Gastrocnemius medialis (tissue), 4 donors: ENCODE data around the gene SLC6A17. TPM values are rescaled to one million over a fixed set of nuclear protein-coding genes. Genes with fewer than 3 reads are reported as not detected.

Experiments
- ATAC-seq, 2 donors: fragments of 150-250 bp; one replicate each; pipeline ENCODE4 v1.9.1; 2016
- DNase-seq, 2 donors: peaks; one replicate each; pipeline ENCODE4 v3.0.0-alpha.2; 2019
- H3K27ac ChIP-seq, 4 donors: fragments of 200-600 bp; sonication (generic); 1 replicate in 1 of 4; 2 replicates in 3 of 4; pipeline ENCODE4 v1.5.1; 2016 to 2018; ENCODE audit warnings: mild to moderate bottlenecking in 2 of 4, moderate library complexity in 1 of 4
- H3K27me3 ChIP-seq, 3 donors: fragments of 200-600 bp; sonication (generic) in 2 of 3; 1 replicate in 1 of 3; 2 replicates in 2 of 3; pipeline versions ENCODE4 v1.5.1 to v1.6.0; 2016 to 2019; ENCODE audit warnings: mild to moderate bottlenecking in 1 of 3, moderate library complexity in 1 of 3
- H3K36me3 ChIP-seq, 2 donors: fragments of 200-600 bp; sonication (generic) in 1 of 2; one replicate each; pipeline ENCODE4 v1.5.1; 2017 to 2018
- H3K4me1 ChIP-seq, 2 donors: fragments of 200-600 bp; sonication (generic) in 1 of 2; one replicate each; pipeline ENCODE4 v1.5.1; 2016 to 2017; ENCODE audit warnings: mild to moderate bottlenecking in 2 of 2
- H3K4me3 ChIP-seq, 4 donors: fragments of 200-600 bp; sonication (generic) in 3 of 4; 1 replicate in 1 of 4; 2 replicates in 3 of 4; pipeline ENCODE4 v1.5.1; 2016 to 2019; ENCODE audit warnings: mild to moderate bottlenecking in 2 of 4
- H3K9me3 ChIP-seq, 3 donors: fragments of 200-600 bp; sonication (generic) in 2 of 3; 1 replicate in 1 of 3; 2 replicates in 2 of 3; pipeline ENCODE4 v1.5.1; 2016 to 2019
- CTCF ChIP-seq, 5 experiments: fragments of 450-650 bp in 3 of 5; fragments of 200-600 bp in 2 of 5; sonication (generic) in 2 of 5; IDR thresholded peaks in 4 of 5; conservative IDR thresholded peaks in 1 of 5; 1 replicate in 4 of 5; 2 replicates in 1 of 5; pipeline ENCODE4 v1.5.1; 2016 to 2019; ENCODE audit warnings: antibody characterized with exemption in 5 of 5, mild to moderate bottlenecking in 3 of 5, moderate library complexity in 3 of 5
- POLR2A ChIP-seq, 2 donors: fragments of 450-650 bp; IDR thresholded peaks; one replicate each; pipeline ENCODE4 v1.6.1; 2017; ENCODE audit warnings: antibody characterized with exemption in 2 of 2, mild to moderate bottlenecking in 2 of 2, moderate library complexity in 2 of 2
- in situ Hi-C, 4 donors: fragments of 200-750 bp; cut with MboI; loops; one replicate each; pipeline versions ENCODE4 v1.15.0 to v1.8.0; 2017; ENCODE audit warnings: low sequenced_read_pairs in 4 of 4
- intact Hi-C: fragments of 100-400 bp; cut with DNase I; formaldehyde crosslinking; loops from one replicate; pipeline ENCODE4 v1.15.1; 2023; ENCODE audit warnings: low total_unique reads
- total RNA-seq, 4 donors: library from RNA; depleted of rRNA; stranded (reverse); fragments of >200 nt; gene quantifications; one replicate each; pipeline versions ENCODE4 v1.1.0 to v1.2.3, GENCODE V29; 2016

Gene SLC6A17
- total RNA-seq, 4 donors from 2014 or later: 0.02 to 0.03 TPM; not detected in 2

- in situ Hi-C loops: no loop called here
- Histone ChIP-seq H3K4me1 (peaks cover 0 to 3% of the 10 kb centered on the region in 2 donors), H3K36me3 (no peaks in the 10 kb centered on the region), H3K4me3 (no peak overlapping the region), H3K9me3 (no peaks in the 10 kb centered on the region), H3K27ac (no peak overlapping the region), H3K27me3 (peaks cover 42 to 48% (median 43%) of the 10 kb centered on the region in 3 donors)
- ATAC-seq (no peak), DNase-seq (no peak)
- intact Hi-C loops: no loop called here
- TF ChIP-seq POLR2A (IDR thresholded peaks at IDR 0.05): no peak
- no peak for TF ChIP-seq CTCF (IDR thresholded peaks at IDR 0.05 in 4 of 5, conservative IDR thresholded peaks at IDR 0.05 in 1 of 5)
Observed at GRCh38 chr1:110152133-110152785, 2.0 kb downstream of the SLC6A17 start.

- Histone ChIP-seq H3K4me3 (no peak overlapping the region), H3K27me3 (peaks cover 36 to 41% (median 38%) of the 10 kb centered on the region in 3 donors)
Observed at GRCh38 chr1:110153407-110153950, 3.2 kb downstream of the SLC6A17 start.

GRCh38 chr1:110155878-110156522 lies 5.7 kb downstream of the SLC6A17 start:
- ATAC-seq (no peak), DNase-seq (no peak)
- intact Hi-C loops (no loop called here), in situ Hi-C loops (no loop called here)
- H3K27ac ChIP-seq: no peak overlapping the region
- no peaks in the 10 kb centered on the region for H3K9me3 ChIP-seq
- H3K4me1 ChIP-seq: no peaks in the 10 kb centered on the region
- H3K4me3 ChIP-seq: no peak overlapping the region
- TF ChIP-seq POLR2A (IDR thresholded peaks at IDR 0.05): no peak
- no peak for TF ChIP-seq CTCF (IDR thresholded peaks at IDR 0.05 in 4 of 5, conservative IDR thresholded peaks at IDR 0.05 in 1 of 5)
- H3K27me3 ChIP-seq: peaks cover 13 to 22% (median 19%) of the 10 kb centered on the region in 3 donors
- no peaks in the 10 kb centered on the region for H3K36me3 ChIP-seq

More at GRCh38 chr1:110153407-110153950, 3.2 kb downstream of the SLC6A17 start:
- TF ChIP-seq CTCF (IDR thresholded peaks at IDR 0.05 in 4 of 5, conservative IDR thresholded peaks at IDR 0.05 in 1 of 5) (no peak), POLR2A (IDR thresholded peaks at IDR 0.05) (no peak)
- H3K4me1 ChIP-seq: peaks cover 0 to 3% of the 10 kb centered on the region in 2 donors
- no peak for ATAC-seq
- intact Hi-C loops: no loop called here
- H3K9me3 ChIP-seq: no peaks in the 10 kb centered on the region
- no peak for DNase-seq
- in situ Hi-C loops: no loop called here
- H3K36me3 ChIP-seq: no peaks in the 10 kb centered on the region
- H3K27ac ChIP-seq: no peak overlapping the region

- Histone ChIP-seq H3K27me3 (peaks cover 0 to 5% (median 0%) of the 10 kb centered on the region in 3 donors), H3K36me3 (no peaks in the 10 kb centered on the region), H3K27ac (no peak overlapping the region), H3K9me3 (no peaks in the 10 kb centered on the region), H3K4me1 (no peaks in the 10 kb centered on the region), H3K4me3 (no peak overlapping the region)
- no peak for ATAC-seq
- intact Hi-C loops (no loop called here), in situ Hi-C loops (no loop called here)
- no peak for DNase-seq
- TF ChIP-seq POLR2A (IDR thresholded peaks at IDR 0.05) (no peak), CTCF (IDR thresholded peaks at IDR 0.05 in 4 of 5, conservative IDR thresholded peaks at IDR 0.05 in 1 of 5) (no peak)
Observed at GRCh38 chr1:110158261-110158660, 8.0 kb downstream of the SLC6A17 start.
